B cell (primary cell): ENCODE measurements around the gene FAF2. TPM values are rescaled to one million over a fixed set of nuclear protein-coding genes. Genes with fewer than 3 reads are reported as not detected.

ENCODE experiments used
- ATAC-seq: fragments of 200-7000 bp; cut with Tn5 transposase; one replicate; pipeline ENCODE4 v1.10.0; 2021; ENCODE audit warnings: low read depth, mild to moderate bottlenecking, moderate number of reproducible peaks, moderate library complexity
- CTCF ChIA-PET: fragments of 350-600 bp; sonication (Branson Sonifier 250); formaldehyde crosslinking; loops from one replicate; lab custom pipeline; 2021; ENCODE audit warnings: antibody characterized with exemption, inconsistent platforms; lab: Charles Lee
- POLR2A ChIA-PET: fragments of 350-600 bp; sonication (Branson Sonifier 250); formaldehyde crosslinking; loops from one replicate; lab custom pipeline; 2021; ENCODE audit warnings: antibody characterized with exemption; lab: Charles Lee
- DNase-seq: peaks from one replicate; pipeline ENCODE4 v3.0.0; 2013
- H2AFZ ChIP-seq: 2 replicates; pipeline ENCODE4 v1.6.1; 2012; ENCODE audit warnings: mild to moderate bottlenecking, low read depth, low read length; ENCODE audit not compliant: insufficient read depth, poor library complexity, severe bottlenecking
- H3K27ac ChIP-seq, 2 donors: 1 replicate in 1 of 2; 2 replicates in 1 of 2; pipeline ENCODE4 v1.5.1; 2012 to 2013; ENCODE audit warnings: low read length in 2 of 2, mild to moderate bottlenecking in 2 of 2, moderate library complexity in 1 of 2
- H3K27me3 ChIP-seq, 4 experiments: fragments of 200-600 bp in 1 of 4; sonication (generic) in 1 of 4; replicated peaks in 1 of 4; 1 replicate in 2 of 4; 2 replicates in 2 of 4; pipeline versions ENCODE4 v1.6.1 to v1.7.0; 2013 to 2016; ENCODE audit warnings: low read length in 3 of 4, mild to moderate bottlenecking in 2 of 4, mixed read lengths in 1 of 4, moderate library complexity in 1 of 4; ENCODE audit not compliant: insufficient read depth in 4 of 4, control insufficient read depth in 3 of 4; ENCODE audit errors: control extremely low read depth in 1 of 4
- H3K36me3 ChIP-seq, 2 experiments: replicated peaks in 1 of 2; 1 replicate in 1 of 2; 2 replicates in 1 of 2; pipeline versions ENCODE4 v1.6.1 to v1.7.1; 2013; ENCODE audit warnings: low read length in 1 of 2; ENCODE audit not compliant: insufficient read depth in 2 of 2, control insufficient read depth in 1 of 2; ENCODE audit errors: control extremely low read depth in 1 of 2, extremely low read depth in 1 of 2
- H3K4me1 ChIP-seq, 2 donors: fragments of 200-600 bp in 1 of 2; sonication (generic) in 1 of 2; 1 replicate in 1 of 2; 2 replicates in 1 of 2; pipeline versions ENCODE4 v1.5.1 to v1.6.1; 2013 to 2017; ENCODE audit warnings: low read length in 2 of 2; ENCODE audit not compliant: control insufficient read depth in 2 of 2, insufficient read depth in 2 of 2
- H3K4me2 ChIP-seq: replicated peaks from 2 replicates; pipeline ENCODE3; 2012; ENCODE audit warnings: mild to moderate bottlenecking, low read depth, low read length; ENCODE audit not compliant: poor library complexity, severe bottlenecking
- H3K4me3 ChIP-seq, 5 experiments: fragments of 200-600 bp in 1 of 5; sonication (generic) in 1 of 5; 1 replicate in 3 of 5; 2 replicates in 2 of 5; pipeline versions ENCODE4 v1.5.1 to v1.7.0; 2011 to 2016; ENCODE audit warnings: low read length in 4 of 5, mild to moderate bottlenecking in 4 of 5, low read depth in 2 of 5, control low read depth in 1 of 5, moderate library complexity in 1 of 5; ENCODE audit not compliant: insufficient read depth in 1 of 5; ENCODE audit errors: control extremely low read depth in 1 of 5, extremely low read depth in 1 of 5
- H3K79me2 ChIP-seq: fragments of 200-600 bp; sonication (generic); one replicate; pipeline ENCODE4 v1.6.0; 2016; ENCODE audit warnings: low read length; ENCODE audit not compliant: control insufficient read depth, insufficient read depth
- H3K9ac ChIP-seq: fragments of 200-600 bp; sonication (generic); 2 replicates; pipeline ENCODE4 v1.6.1; 2017; ENCODE audit warnings: mild to moderate bottlenecking, low read length, moderate library complexity
- H3K9me3 ChIP-seq, 3 donors: one replicate each; pipeline versions ENCODE4 v1.6.1 to v1.7.1; 2013; ENCODE audit warnings: low read length in 2 of 3; ENCODE audit not compliant: control insufficient read depth in 2 of 3, insufficient read depth in 1 of 3; ENCODE audit errors: control extremely low read depth in 1 of 3
- H4K20me1 ChIP-seq: 2 replicates; pipeline ENCODE4 v1.6.0; 2012; ENCODE audit warnings: mild to moderate bottlenecking, low read length; ENCODE audit not compliant: insufficient read depth, control insufficient read depth, poor library complexity, severe bottlenecking
- H3K27ac Mint-ChIP-seq: one replicate; pipeline ENCODE4 v1.8.0; 2021; ENCODE audit warnings: mixed read lengths
- H3K27me3 Mint-ChIP-seq: one replicate; pipeline ENCODE4 v1.8.0; 2021; ENCODE audit warnings: mixed read lengths
- H3K4me1 Mint-ChIP-seq: one replicate; pipeline ENCODE4 v1.8.0; 2021; ENCODE audit warnings: mixed read lengths
- H3K4me3 Mint-ChIP-seq: one replicate; pipeline ENCODE4 v1.8.0; 2021; ENCODE audit warnings: mixed read lengths
- H3K9me3 Mint-ChIP-seq: one replicate; pipeline ENCODE4 v1.8.0; 2022; ENCODE audit warnings: mixed read lengths; ENCODE audit not compliant: insufficient read depth
- EZH2 ChIP-seq: IDR thresholded peaks from 2 replicates; pipeline ENCODE4 v1.6.1; 2012; ENCODE audit warnings: borderline replicate concordance, low read depth, mild to moderate bottlenecking, moderate library complexity, low read length; ENCODE audit not compliant: insufficient read depth, poor library complexity, severe bottlenecking
- WGBS: methylation state at CpG from one replicate; pipeline ENCODE4 v1.1.5; 2013; ENCODE audit warnings: missing lambda C conversion rate; ENCODE audit not compliant: insufficient coverage; 5-methylcytosine and 5-hydroxymethylcytosine counted together
- intact Hi-C: fragments of 100-400 bp; cut with micrococcal nuclease; formaldehyde crosslinking; loops from one replicate; pipeline ENCODE4 v1.10.0; 2022
- polyA plus RNA-seq: library from polyadenylated mRNA; depleted of rRNA; stranded (reverse); fragments of >200 nt; gene quantifications from 2 replicates; pipeline ENCODE4 v1.2.3, GENCODE V29; 2012
- total RNA-seq, 2 donors: library from RNA; stranded (reverse); fragments of 120-200 nt in 1 of 2; gene quantifications; 1 replicate in 1 of 2; 2 replicates in 1 of 2; pipeline versions ENCODE4 v1.2.3 to v1.2.4, GENCODE V29; 2013 to 2022
- TF ChIP-seq, protein P1 (sequence below): fragments of 200-600 bp; IDR thresholded peaks from one replicate; pipeline ENCODE4 v1.8.0; 2022; ENCODE audit warnings: antibody characterized with exemption, mild to moderate bottlenecking

The FAF2 gene
- total and polyA plus RNA-seq, 2 donors (not counting 1 experiment from before 2014, with no cell fraction given): 10.9 to 35.1 TPM

GRCh38 chr5:176538230-176538988, 90.2 kb downstream of the FAF2 start:
- H3K79me2 ChIP-seq: peaks cover 43% of the 10 kb centered on the region
- ATAC-seq (no peak), DNase-seq (no peak)
- peaks cover 45 to 53% of the 10 kb centered on the region in 2 donors for H3K4me1 ChIP-seq
- 64% methylated on average over 3 of the region's 13 CpGs for WGBS
- peak overlapping the region; percentile 40 for H3K9ac ChIP-seq
- H3K36me3 ChIP-seq: peaks cover 0 to 13% of the 10 kb centered on the region in 2 experiments
- peaks cover 65% of the 10 kb centered on the region for H3K4me1 Mint-ChIP-seq
- H4K20me1 ChIP-seq: peaks cover 36% of the 10 kb centered on the region
- H3K9me3 Mint-ChIP-seq: no peaks in the 10 kb centered on the region
- peak overlapping the region; percentile 93 to 99 for H3K27ac ChIP-seq
- ChIA-PET POLR2A (interaction anchor here (1.0 to 4.1 kb wide), 6 partner anchors 10 to 150 kb away, joined by 4 to 30 read pairs (median 8); partner anchors contain the start of genes CLTB, FAF2, HIGD2A and NOP16), CTCF (interaction anchor here (0.9 to 5.3 kb wide), 8 partner anchors 9 to 176 kb away, joined by 3 to 33 read pairs (median 4); partner anchors contain the start of genes CLTB, FAF2 and TSPAN17)
- H2AFZ ChIP-seq: peak overlapping the region; percentile 77
- H3K9me3 ChIP-seq: peaks cover 0 to 8% (median 0%) of the 10 kb centered on the region in 3 donors
- intact Hi-C loops: no loop called here
- H3K27ac Mint-ChIP-seq: peak overlapping the region; percentile 100
- no peaks in the 10 kb centered on the region for H3K27me3 ChIP-seq
- peak overlapping the region in 4 of 5 experiments; percentile 13 to 100 (median 64) for H3K4me3 ChIP-seq
- H3K4me2 ChIP-seq: peak overlapping the region; percentile 92
- peak overlapping the region; percentile 99 for H3K4me3 Mint-ChIP-seq
- TF ChIP-seq, protein P1, sequence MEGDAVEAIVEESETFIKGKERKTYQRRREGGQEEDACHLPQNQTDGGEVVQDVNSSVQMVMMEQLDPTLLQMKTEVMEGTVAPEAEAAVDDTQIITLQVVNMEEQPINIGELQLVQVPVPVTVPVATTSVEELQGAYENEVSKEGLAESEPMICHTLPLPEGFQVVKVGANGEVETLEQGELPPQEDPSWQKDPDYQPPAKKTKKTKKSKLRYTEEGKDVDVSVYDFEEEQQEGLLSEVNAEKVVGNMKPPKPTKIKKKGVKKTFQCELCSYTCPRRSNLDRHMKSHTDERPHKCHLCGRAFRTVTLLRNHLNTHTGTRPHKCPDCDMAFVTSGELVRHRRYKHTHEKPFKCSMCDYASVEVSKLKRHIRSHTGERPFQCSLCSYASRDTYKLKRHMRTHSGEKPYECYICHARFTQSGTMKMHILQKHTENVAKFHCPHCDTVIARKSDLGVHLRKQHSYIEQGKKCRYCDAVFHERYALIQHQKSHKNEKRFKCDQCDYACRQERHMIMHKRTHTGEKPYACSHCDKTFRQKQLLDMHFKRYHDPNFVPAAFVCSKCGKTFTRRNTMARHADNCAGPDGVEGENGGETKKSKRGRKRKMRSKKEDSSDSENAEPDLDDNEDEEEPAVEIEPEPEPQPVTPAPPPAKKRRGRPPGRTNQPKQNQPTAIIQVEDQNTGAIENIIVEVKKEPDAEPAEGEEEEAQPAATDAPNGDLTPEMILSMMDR: no peak
- TF ChIP-seq EZH2: no peak
- no peaks in the 10 kb centered on the region for H3K27me3 Mint-ChIP-seq

DNA sequence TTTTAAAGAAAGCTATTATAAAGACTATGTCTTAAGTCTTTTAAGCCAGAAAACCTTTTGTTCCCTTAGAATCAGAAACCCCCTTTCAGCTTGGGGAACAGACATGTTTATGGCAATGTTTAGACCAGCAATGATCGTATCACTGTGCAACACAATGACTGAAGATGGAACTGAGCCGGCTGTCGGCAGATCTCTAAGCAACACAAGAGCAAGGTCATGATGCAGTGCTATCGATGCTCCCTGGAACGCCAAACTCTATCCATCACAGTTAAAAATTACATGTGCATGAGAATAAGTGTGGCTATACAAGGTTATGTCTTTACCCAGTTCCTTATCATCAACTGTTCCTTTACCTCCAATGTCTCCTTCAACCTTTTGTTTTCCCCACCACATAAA, 90.8 kb downstream of the FAF2 start:
- intact Hi-C loops: no loop called here
- H3K9me3 ChIP-seq: peaks cover 0 to 8% (median 0%) of the 10 kb centered on the region in 3 donors
- peaks cover 38% of the 10 kb centered on the region for H3K79me2 ChIP-seq
- H2AFZ ChIP-seq: no peak overlapping the region
- peaks cover 30% of the 10 kb centered on the region for H4K20me1 ChIP-seq
- Mint-ChIP-seq H3K27ac (peak overlapping the region; percentile 56), H3K4me3 (no peak overlapping the region), H3K27me3 (no peaks in the 10 kb centered on the region), H3K9me3 (no peaks in the 10 kb centered on the region), H3K4me1 (peaks cover 63% of the 10 kb centered on the region)
- ChIA-PET CTCF (interaction anchor here (1.0 to 5.3 kb wide), 4 partner anchors 24 to 177 kb away, joined by 3 to 33 read pairs (median 4); partner anchors contain the start of genes CLTB and TSPAN17), POLR2A (no interaction called here)
- TF ChIP-seq, protein P1: no peak
- no peak for TF ChIP-seq EZH2
- H3K4me3 ChIP-seq: no peak overlapping the region
- H3K9ac ChIP-seq: no peak overlapping the region
- ATAC-seq (no peak), DNase-seq (no peak)
- peaks cover 42 to 49% of the 10 kb centered on the region in 2 donors for H3K4me1 ChIP-seq
- peak overlapping the region in 1 of 2 donors; percentile 99 for H3K27ac ChIP-seq
- 100% methylated on average over 4 of the region's 5 CpGs for WGBS
- peaks cover 0 to 10% of the 10 kb centered on the region in 2 experiments for H3K36me3 ChIP-seq
- no peak overlapping the region for H3K4me2 ChIP-seq
- H3K27me3 ChIP-seq: no peaks in the 10 kb centered on the region
